HG03575 (cell line): ENCODE results near the gene AARS1.
"Not testable (repeated sequence)": the region's sequence is repeated elsewhere in the genome, so short reads cannot be mapped to it uniquely, and the experiment has no call there.

Experiments used
- ATAC-seq: cut with Tn5 transposase; IDR thresholded peaks from one replicate; pipeline ENCODE4 v1.9.1; 2021; ENCODE audit not compliant: unreplicated experiment, insufficient number of reproducible peaks, low FRiP score; ENCODE audit errors: extremely low read depth

Gene AARS1

GRCh38 chr16:70249697-70250096 lies 39.6 kb downstream of the AARS1 start:
- ATAC-seq = not testable (repeated sequence)

GRCh38 chr16:70238773-70239172 lies 50.5 kb downstream of the AARS1 start:
- not testable (repeated sequence) for ATAC-seq

- ATAC-seq = not testable (repeated sequence)
Observed at GRCh38 chr16:70231831-70232230, 57.5 kb downstream of the AARS1 start.

GRCh38 chr16:70226024-70226423 lies 63.3 kb downstream of the AARS1 start:
- not testable (repeated sequence) for ATAC-seq

- not testable (repeated sequence) for ATAC-seq
Observed at GRCh38 chr16:70225430-70225829, 63.9 kb downstream of the AARS1 start.

GRCh38 chr16:70224645-70225044 lies 64.7 kb downstream of the AARS1 start:
- ATAC-seq = not testable (repeated sequence)

GRCh38 chr16:70223971-70224513 lies 65.3 kb downstream of the AARS1 start:
- not testable (repeated sequence) for ATAC-seq

- ATAC-seq = not testable (repeated sequence)
Observed at GRCh38 chr16:70223216-70223615, 66.1 kb downstream of the AARS1 start.

GRCh38 chr16:70222574-70222973 lies 66.7 kb downstream of the AARS1 start:
- not testable (repeated sequence) for ATAC-seq

- ATAC-seq = not testable (repeated sequence)
Observed at GRCh38 chr16:70218586-70218985, 70.7 kb downstream of the AARS1 start.

GRCh38 chr16:70206382-70206781 lies 82.9 kb downstream of the AARS1 start:
- not testable (repeated sequence) for ATAC-seq

- ATAC-seq = not testable (repeated sequence)
Observed at GRCh38 chr16:70204668-70205405, 84.5 kb downstream of the AARS1 start.

- ATAC-seq = not testable (repeated sequence)
Observed at GRCh38 chr16:70204010-70204409, 85.3 kb downstream of the AARS1 start.

- ATAC-seq = not testable (repeated sequence)
Observed at GRCh38 chr16:70203508-70203907, 85.8 kb downstream of the AARS1 start.
